HCT116 (cell line): ENCODE measurements around the gene IST1.
A peak's percentile ranks its signal among the peaks of the same experiment; 100 is the strongest.

Experiments used
- CBX3 ChIP-seq: IDR thresholded peaks from 2 replicates; pipeline ENCODE4 v1.6.1; 2012; ENCODE audit warnings: low read depth
- CTCF ChIP-seq, 3 experiments: fragments of 200-600 bp in 1 of 3; sonication (generic) in 1 of 3; IDR thresholded peaks in 2 of 3; conservative IDR thresholded peaks in 1 of 3; 2 replicates each; pipeline ENCODE4 v1.5.1; 2012 to 2017; ENCODE audit warnings: low read depth in 2 of 3, low read length in 2 of 3, antibody characterized with exemption in 1 of 3, borderline replicate concordance in 1 of 3, control low read depth in 1 of 3, mild to moderate bottlenecking in 1 of 3, mixed read lengths in 1 of 3, mixed run types in 1 of 3, moderate library complexity in 1 of 3; ENCODE audit not compliant: insufficient read depth in 1 of 3
- POLR2A ChIP-seq: IDR thresholded peaks from 2 replicates; pipeline ENCODE4 v1.7.0; 2011; ENCODE audit warnings: borderline replicate concordance; ENCODE audit not compliant: insufficient read depth, insufficient read length; ENCODE audit errors: extremely low read depth
- REST ChIP-seq: IDR thresholded peaks from 2 replicates; pipeline ENCODE4 v1.6.1; 2012; ENCODE audit warnings: low read depth
- ZFX ChIP-seq: fragments of 450-650 bp; IDR thresholded peaks from 2 replicates; pipeline ENCODE4 v1.6.1; 2017
- ZNF274 ChIP-seq: fragments of 200-500 bp; sonication (Bioruptor generic); IDR thresholded peaks from 2 replicates; pipeline ENCODE4 v1.6.1; 2014; ENCODE audit warnings: mild to moderate bottlenecking, low read depth, low read length, inconsistent platforms
- TF ChIP-seq, protein P1 (sequence below): IDR thresholded peaks from 2 replicates; pipeline ENCODE4 v1.6.1; 2012

DNA sequence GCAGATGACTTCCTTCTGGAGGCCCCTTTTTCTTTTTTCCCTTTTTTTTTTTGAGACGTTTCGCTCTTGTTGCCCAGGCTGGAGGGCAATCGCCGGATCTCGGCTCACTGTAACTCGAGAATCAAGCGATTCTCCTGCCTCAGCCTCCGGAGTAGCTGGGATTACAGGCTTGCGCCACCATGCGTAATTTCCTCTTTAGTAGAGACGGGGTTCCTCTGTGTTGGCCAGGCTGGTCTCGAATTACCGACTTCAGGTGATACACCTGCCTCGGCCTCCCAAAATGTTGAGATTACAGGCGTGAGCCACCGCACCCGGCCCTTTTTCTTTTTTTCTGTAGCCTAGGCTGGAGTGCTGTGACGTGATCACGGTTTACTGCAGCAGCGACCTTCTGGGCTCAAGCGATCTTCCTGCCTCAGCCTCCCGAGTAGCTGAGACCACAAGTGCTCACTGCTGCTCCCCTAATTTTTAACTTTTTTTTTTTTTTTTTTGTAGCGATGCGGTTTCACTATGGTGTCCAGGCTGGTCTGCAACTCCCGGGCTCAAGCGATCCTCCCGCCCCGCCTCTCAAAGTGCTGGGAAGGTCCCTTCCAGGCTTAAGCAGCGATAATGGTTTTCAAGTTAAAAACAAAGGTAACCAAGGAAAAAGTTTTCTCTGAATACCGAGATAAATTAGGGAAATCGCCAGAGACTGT, 956 bp upstream of the IST1 start:
- TF ChIP-seq CBX3 (no peak), REST (no peak), CTCF (IDR thresholded peaks at IDR 0.05 in 2 of 3, conservative IDR thresholded peaks at IDR 0.05 in 1 of 3; ENCODE audit: borderline replicate concordance in 1 of 3, insufficient read depth in 1 of 3, low read depth in 2 of 3, low read length in 2 of 3) (no peak; a peak in 1 of 6 replicates), ZFX (no peak), ZNF274 (no peak), POLR2A (peak; percentile 14)
- TF ChIP-seq, protein P1, sequence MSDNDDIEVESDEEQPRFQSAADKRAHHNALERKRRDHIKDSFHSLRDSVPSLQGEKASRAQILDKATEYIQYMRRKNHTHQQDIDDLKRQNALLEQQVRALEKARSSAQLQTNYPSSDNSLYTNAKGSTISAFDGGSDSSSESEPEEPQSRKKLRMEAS = no peak
